BLaER1 treated with 17β-estradiol and CSF1 and Interleukin-3, amounts not matched to agents 10 nM and 100 nM (cell line): ENCODE results near the gene LASP1NB.

Experiments
- H3K27ac ChIP-seq, 11 experiments: shearing (Covaris generic); formaldehyde crosslinking; 2 replicates each; pipeline ENCODE4 v1.8.1; 2022
- H3K27me3 ChIP-seq, 11 experiments: shearing (Covaris generic); formaldehyde crosslinking; 2 replicates each; pipeline ENCODE4 v1.8.1; 2022
- H3K36me3 ChIP-seq, 11 experiments: shearing (Covaris generic); formaldehyde crosslinking; 2 replicates each; pipeline ENCODE4 v1.8.1; 2022
- H3K4me1 ChIP-seq, 10 experiments: shearing (Covaris generic); formaldehyde crosslinking; 2 replicates each; pipeline ENCODE4 v1.8.1; 2022
- H3K4me2 ChIP-seq, 11 experiments: shearing (Covaris generic); formaldehyde crosslinking; 2 replicates each; pipeline ENCODE4 v1.8.1; 2022
- H3K4me3 ChIP-seq, 10 experiments: shearing (Covaris generic); formaldehyde crosslinking; 2 replicates each; pipeline ENCODE4 v1.8.1; 2022
- H3K9ac ChIP-seq, 11 experiments: shearing (Covaris generic); formaldehyde crosslinking; 2 replicates each; pipeline ENCODE4 v1.8.1; 2022
- H3K9me3 ChIP-seq, 11 experiments: shearing (Covaris generic); formaldehyde crosslinking; replicated peaks in 1 of 11; 2 replicates each; pipeline ENCODE4 v1.8.1; 2022
- H4K20me1 ChIP-seq, 11 experiments: shearing (Covaris generic); formaldehyde crosslinking; 2 replicates each; pipeline ENCODE4 v1.8.1; 2022
- Cebpa-rat ChIP-seq, 11 experiments: shearing (Covaris generic); IDR thresholded peaks; 2 replicates each; pipeline ENCODE4 v1.8.1; 2022

LASP1NB gene

GRCh38 chr17:38898291-38898679, 27.1 kb upstream of the LASP1NB start:
- Histone ChIP-seq H3K4me1 (peaks cover 82 to 100% (median 100%) of the 10 kb centered on the region in 10 experiments), H3K4me2 (peak overlapping the region; percentile 90 to 99 (median 95)), H3K4me3 (peak overlapping the region in 9 of 10 experiments; percentile 22 to 59 (median 43); a peak in 16 of 20 replicates), H4K20me1 (peaks cover 0 to 48% (median 0%) of the 10 kb centered on the region in 11 experiments; a peak in 7 of 22 replicates), H3K27ac (peak overlapping the region; percentile 73 to 99 (median 94)), H3K9ac (peak overlapping the region; percentile 71 to 90 (median 83)), H3K9me3 (no peaks in the 10 kb centered on the region), H3K36me3 (peaks cover 9 to 76% (median 59%) of the 10 kb centered on the region in 11 experiments), H3K27me3 (no peaks in the 10 kb centered on the region)
- TF ChIP-seq Cebpa-rat (IDR thresholded peaks at IDR 0.05) = no peak

DNA sequence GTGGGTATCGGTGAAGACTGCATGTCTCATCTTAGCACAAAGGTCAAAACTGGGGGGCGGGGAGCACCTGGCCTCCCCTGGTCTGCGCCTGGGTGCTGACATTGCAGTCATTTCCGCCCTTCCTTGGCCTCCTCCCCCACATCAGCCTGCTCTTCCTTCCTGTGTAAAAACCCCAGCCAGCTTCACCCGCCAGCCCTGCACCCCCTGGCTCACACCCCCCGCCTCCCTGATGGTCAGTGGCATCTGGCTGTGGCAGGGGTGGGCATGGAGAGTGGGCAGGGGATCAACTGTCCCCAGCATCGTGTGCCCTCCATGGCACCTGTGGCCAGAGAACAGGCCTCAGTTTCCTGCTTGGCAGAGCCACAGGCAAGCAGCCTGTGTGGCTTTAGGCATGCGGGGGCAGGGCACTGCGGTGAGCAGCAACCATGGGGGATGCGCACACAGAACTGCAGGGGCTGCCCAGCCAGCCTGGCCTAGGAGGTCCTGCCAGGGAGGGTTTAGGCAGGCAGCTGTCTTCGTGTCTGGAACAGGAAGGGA, 26.5 kb upstream of the LASP1NB start:
- H4K20me1 ChIP-seq = peaks cover 0 to 48% (median 0%) of the 10 kb centered on the region in 11 experiments; a peak in 5 of 22 replicates
- H3K27ac ChIP-seq = peak overlapping the region; percentile 73 to 99 (median 94)
- 0 out of 22 replicates have a peak, but pooled peaks cover 0 to under 1% (median 0%) of the 10 kb centered on the region in 11 experiments for H3K9me3 ChIP-seq
- H3K9ac ChIP-seq = peak overlapping the region; percentile 71 to 90 (median 83)
- TF ChIP-seq Cebpa-rat (IDR thresholded peaks at IDR 0.05) = peak in 2 of 11 experiments; percentile 9 to 32; a peak in 1 of 22 replicates
- no peaks in the 10 kb centered on the region for H3K27me3 ChIP-seq
- peaks cover 15 to 82% (median 65%) of the 10 kb centered on the region in 11 experiments for H3K36me3 ChIP-seq
- H3K4me3 ChIP-seq = peak overlapping the region in 9 of 10 experiments; percentile 22 to 59 (median 43); a peak in 15 of 20 replicates
- peaks cover 76 to 100% (median 96%) of the 10 kb centered on the region in 10 experiments for H3K4me1 ChIP-seq
- peak overlapping the region; percentile 90 to 99 (median 95) for H3K4me2 ChIP-seq

GRCh38 chr17:38899421-38899820, 26.0 kb upstream of the LASP1NB start:
- H3K4me3 ChIP-seq = peak overlapping the region in 9 of 10 experiments; percentile 22 to 60 (median 43); a peak in 12 of 20 replicates
- H3K4me1 ChIP-seq = peaks cover 71 to 98% (median 91%) of the 10 kb centered on the region in 10 experiments
- H3K27ac ChIP-seq = peak overlapping the region; percentile 73 to 99 (median 94)
- no peak for TF ChIP-seq Cebpa-rat (IDR thresholded peaks at IDR 0.05)
- peaks cover 0 to 6% (median under 1%) of the 10 kb centered on the region in 11 experiments; a peak in 6 of 22 replicates for H3K9me3 ChIP-seq
- H3K9ac ChIP-seq = peak overlapping the region; percentile 71 to 90 (median 83); a peak in 21 of 22 replicates
- H3K4me2 ChIP-seq = peak overlapping the region; percentile 90 to 99 (median 95)
- H4K20me1 ChIP-seq = peaks cover 0 to 48% (median 0%) of the 10 kb centered on the region in 11 experiments; a peak in 3 of 22 replicates
- no peaks in the 10 kb centered on the region for H3K27me3 ChIP-seq
- peaks cover 20 to 84% (median 65%) of the 10 kb centered on the region in 11 experiments for H3K36me3 ChIP-seq

- peaks cover 77 to 92% (median 86%) of the 10 kb centered on the region in 10 experiments for H3K4me1 ChIP-seq
- peak overlapping the region; percentile 90 to 99 (median 95) for H3K4me2 ChIP-seq
- peaks cover 27 to 78% (median 66%) of the 10 kb centered on the region in 11 experiments for H3K36me3 ChIP-seq
- H3K9me3 ChIP-seq = peaks cover 0 to 11% (median 6%) of the 10 kb centered on the region in 11 experiments; a peak in 7 of 22 replicates
- peaks cover 0 to 61% (median 0%) of the 10 kb centered on the region in 11 experiments; a peak in 6 of 22 replicates for H4K20me1 ChIP-seq
- H3K27me3 ChIP-seq = no peaks in the 10 kb centered on the region
- H3K4me3 ChIP-seq = peak overlapping the region in 6 of 10 experiments; percentile 6 to 60 (median 24); a peak in 9 of 20 replicates
- peak; percentile 72 to 99 (median 97); a peak in 20 of 22 replicates for TF ChIP-seq Cebpa-rat (IDR thresholded peaks at IDR 0.05)
- H3K27ac ChIP-seq = peak overlapping the region in 10 of 11 experiments; percentile 73 to 99 (median 96); a peak in 21 of 22 replicates
- peak overlapping the region; percentile 18 to 90 (median 83); a peak in 19 of 22 replicates for H3K9ac ChIP-seq
These were observed 24.3 kb upstream of the LASP1NB start for GRCh38 chr17:38900978-38901656.

DNA sequence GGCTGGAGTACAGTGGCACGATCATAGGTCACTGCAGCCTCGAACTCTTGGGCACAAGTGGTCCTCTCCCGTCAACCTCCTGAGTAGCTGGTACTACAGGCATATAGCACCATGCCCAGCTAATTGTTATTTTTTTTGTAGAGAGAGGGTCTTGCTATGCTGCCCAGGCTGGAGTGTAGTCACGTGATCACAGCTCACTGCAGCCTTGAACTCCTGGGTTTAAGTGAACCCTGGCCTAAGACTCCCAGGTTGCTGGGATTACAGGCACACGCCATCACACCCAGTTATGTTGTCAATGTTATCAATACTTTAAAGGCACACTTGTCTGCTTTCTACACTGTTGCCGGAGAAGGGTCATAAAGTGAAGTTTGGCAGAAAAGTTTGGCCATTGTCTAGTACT, 22.0 kb upstream of the LASP1NB start:
- H4K20me1 ChIP-seq = peaks cover 0 to 76% (median 11%) of the 10 kb centered on the region in 11 experiments; a peak in 10 of 22 replicates
- peak overlapping the region in 2 of 11 experiments; percentile 94 to 98; a peak in 1 of 22 replicates for H3K4me2 ChIP-seq
- no peak overlapping the region for H3K4me3 ChIP-seq
- peaks cover 0 to 11% (median 6%) of the 10 kb centered on the region in 11 experiments; a peak in 7 of 22 replicates for H3K9me3 ChIP-seq
- H3K9ac ChIP-seq = no peak overlapping the region
- H3K27me3 ChIP-seq = no peaks in the 10 kb centered on the region
- TF ChIP-seq Cebpa-rat (IDR thresholded peaks at IDR 0.05) = no peak
- peak overlapping the region in 8 of 11 experiments; percentile 15 to 99 (median 96); a peak in 11 of 22 replicates for H3K27ac ChIP-seq
- peaks cover 33 to 74% (median 65%) of the 10 kb centered on the region in 11 experiments for H3K36me3 ChIP-seq
- H3K4me1 ChIP-seq = peaks cover 77 to 92% (median 86%) of the 10 kb centered on the region in 10 experiments

GRCh38 chr17:38904892-38905291, 20.5 kb upstream of the LASP1NB start:
- Histone ChIP-seq H3K4me1 (peaks cover 74 to 92% (median 81%) of the 10 kb centered on the region in 10 experiments), H4K20me1 (peaks cover 0 to 90% (median 12%) of the 10 kb centered on the region in 11 experiments; a peak in 10 of 22 replicates), H3K4me3 (no peak overlapping the region), H3K27me3 (no peaks in the 10 kb centered on the region), H3K4me2 (peak overlapping the region in 9 of 11 experiments; percentile 13 to 95 (median 84); a peak in 12 of 22 replicates), H3K36me3 (peaks cover 33 to 79% (median 68%) of the 10 kb centered on the region in 11 experiments), H3K9ac (peak overlapping the region in 1 of 11 experiments; percentile 1; a peak in 1 of 22 replicates), H3K9me3 (peaks cover 0 to 11% (median 6%) of the 10 kb centered on the region in 11 experiments; a peak in 7 of 22 replicates), H3K27ac (peak overlapping the region in 1 of 11 experiments; percentile 7; a peak in 3 of 22 replicates)
- no peak for TF ChIP-seq Cebpa-rat (IDR thresholded peaks at IDR 0.05)

GRCh38 chr17:38905375-38905774, 20.0 kb upstream of the LASP1NB start:
- Histone ChIP-seq H3K4me3 (no peak overlapping the region), H3K4me1 (peaks cover 69 to 92% (median 76%) of the 10 kb centered on the region in 10 experiments), H4K20me1 (peaks cover 0 to 95% (median 12%) of the 10 kb centered on the region in 11 experiments; a peak in 10 of 22 replicates), H3K9ac (peak overlapping the region in 4 of 11 experiments; percentile 1 to 56 (median 54); a peak in 4 of 22 replicates), H3K27me3 (no peaks in the 10 kb centered on the region), H3K4me2 (peak overlapping the region; percentile 67 to 95 (median 83); a peak in 20 of 22 replicates), H3K36me3 (peaks cover 33 to 83% (median 71%) of the 10 kb centered on the region in 11 experiments), H3K27ac (peak overlapping the region in 6 of 11 experiments; percentile 48 to 70 (median 64); a peak in 4 of 22 replicates), H3K9me3 (peaks cover 0 to 11% (median 6%) of the 10 kb centered on the region in 11 experiments; a peak in 7 of 22 replicates)
- no peak for TF ChIP-seq Cebpa-rat (IDR thresholded peaks at IDR 0.05)
